IPS DF 6.9 (cell line): ENCODE data around the gene WDFY4.

ENCODE experiments used
- DNase-seq: peaks from one replicate; pipeline ENCODE4 v3.0.0-alpha.2; 2013; ENCODE audit warnings: low read depth, low spot score
- H3K27ac ChIP-seq: one replicate; pipeline ENCODE4 v1.5.1; 2013; ENCODE audit warnings: low read length, control low read depth
- H3K27me3 ChIP-seq: 2 replicates; pipeline ENCODE4 v1.6.1; 2013; ENCODE audit warnings: mild to moderate bottlenecking, low read length; ENCODE audit not compliant: control insufficient read depth, insufficient read depth
- H3K36me3 ChIP-seq: 2 replicates; pipeline ENCODE4 v1.6.1; 2013; ENCODE audit warnings: low read length; ENCODE audit not compliant: control insufficient read depth, insufficient read depth
- H3K4me1 ChIP-seq: 2 replicates; pipeline ENCODE4 v1.6.1; 2013; ENCODE audit warnings: low read length; ENCODE audit not compliant: control insufficient read depth, insufficient read depth
- H3K4me3 ChIP-seq: 2 replicates; pipeline ENCODE4 v1.5.1; 2013; ENCODE audit warnings: mild to moderate bottlenecking, low read length
- H3K9me3 ChIP-seq: 2 replicates; pipeline ENCODE4 v1.6.1; 2013; ENCODE audit warnings: low read length, inconsistent platforms; ENCODE audit not compliant: control insufficient read depth, insufficient read depth
- WGBS: extraction: QIAGEN DNeasy Blood & Tissue Kit; methylation state at CpG from one replicate; pipeline ENCODE4 v1.1.7; 2013; ENCODE audit warnings: mixed read lengths, missing lambda C conversion rate; ENCODE audit not compliant: insufficient read length, insufficient coverage; 5-methylcytosine and 5-hydroxymethylcytosine counted together

The WDFY4 gene

DNA sequence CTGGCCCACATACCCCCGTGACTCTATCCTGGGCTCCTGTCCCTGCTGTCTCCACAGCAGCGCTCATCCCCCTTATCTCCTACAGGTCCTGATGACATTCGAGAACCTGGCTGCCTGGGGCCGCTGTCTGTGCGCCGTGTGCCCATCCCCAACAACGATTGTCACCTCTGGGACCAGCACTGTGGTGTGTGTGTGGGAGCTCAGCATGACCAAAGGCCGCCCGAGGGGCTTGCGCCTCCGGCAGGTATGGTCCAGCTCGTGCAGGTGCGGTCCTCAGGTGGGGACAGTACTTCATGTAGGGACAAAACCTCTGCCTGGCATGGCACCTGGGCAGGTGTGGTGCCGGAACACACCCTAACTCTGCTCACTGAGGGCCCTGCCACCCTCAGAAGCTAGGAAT, 285.4 kb downstream of the WDFY4 start:
- no peaks in the 10 kb centered on the region for H3K27me3 ChIP-seq
- DNase-seq, result no peak
- no peak overlapping the region for H3K4me3 ChIP-seq
- H3K27ac ChIP-seq, result no peak overlapping the region
- H3K36me3 ChIP-seq, result no peaks in the 10 kb centered on the region
- H3K4me1 ChIP-seq, result no peaks in the 10 kb centered on the region
- WGBS, result no CpG with 5 or more reads among the region's 14 CpGs
- no peaks in the 10 kb centered on the region for H3K9me3 ChIP-seq

GRCh38 chr10:48970654-48971053, 286.0 kb downstream of the WDFY4 start:
- H3K4me1 ChIP-seq, result no peaks in the 10 kb centered on the region
- no CpG with 5 or more reads among the region's 4 CpGs for WGBS
- no peaks in the 10 kb centered on the region for H3K27me3 ChIP-seq
- DNase-seq, result no peak
- H3K9me3 ChIP-seq, result no peaks in the 10 kb centered on the region
- H3K4me3 ChIP-seq, result no peak overlapping the region
- H3K36me3 ChIP-seq, result no peaks in the 10 kb centered on the region
- H3K27ac ChIP-seq, result no peak overlapping the region

DNA sequence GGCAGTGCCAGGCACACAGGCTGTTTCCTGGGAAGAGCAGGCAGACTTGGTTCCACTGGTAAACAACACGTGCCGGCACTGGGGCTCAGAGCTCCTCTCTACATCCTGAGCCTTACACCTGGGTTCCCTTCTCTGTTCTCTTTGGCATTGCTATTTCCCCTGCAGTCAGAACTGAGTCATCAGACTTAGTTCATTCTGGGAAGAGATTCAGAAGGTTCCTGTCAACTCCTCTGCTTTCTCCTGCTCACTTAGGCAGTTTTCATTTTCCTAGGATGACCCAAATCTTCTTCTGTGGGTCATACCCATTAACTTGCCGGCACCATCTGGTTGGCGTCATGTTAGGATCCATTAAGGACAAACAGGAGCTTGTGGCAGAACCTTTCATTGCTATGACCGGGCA, 288.4 kb downstream of the WDFY4 start:
- H3K9me3 ChIP-seq, result no peaks in the 10 kb centered on the region
- H3K4me3 ChIP-seq, result no peak overlapping the region
- no peak overlapping the region for H3K27ac ChIP-seq
- no peaks in the 10 kb centered on the region for H3K27me3 ChIP-seq
- no peaks in the 10 kb centered on the region for H3K36me3 ChIP-seq
- WGBS, result no CpG with 5 or more reads among the region's 5 CpGs
- no peaks in the 10 kb centered on the region for H3K4me1 ChIP-seq
- DNase-seq, result no peak

DNA sequence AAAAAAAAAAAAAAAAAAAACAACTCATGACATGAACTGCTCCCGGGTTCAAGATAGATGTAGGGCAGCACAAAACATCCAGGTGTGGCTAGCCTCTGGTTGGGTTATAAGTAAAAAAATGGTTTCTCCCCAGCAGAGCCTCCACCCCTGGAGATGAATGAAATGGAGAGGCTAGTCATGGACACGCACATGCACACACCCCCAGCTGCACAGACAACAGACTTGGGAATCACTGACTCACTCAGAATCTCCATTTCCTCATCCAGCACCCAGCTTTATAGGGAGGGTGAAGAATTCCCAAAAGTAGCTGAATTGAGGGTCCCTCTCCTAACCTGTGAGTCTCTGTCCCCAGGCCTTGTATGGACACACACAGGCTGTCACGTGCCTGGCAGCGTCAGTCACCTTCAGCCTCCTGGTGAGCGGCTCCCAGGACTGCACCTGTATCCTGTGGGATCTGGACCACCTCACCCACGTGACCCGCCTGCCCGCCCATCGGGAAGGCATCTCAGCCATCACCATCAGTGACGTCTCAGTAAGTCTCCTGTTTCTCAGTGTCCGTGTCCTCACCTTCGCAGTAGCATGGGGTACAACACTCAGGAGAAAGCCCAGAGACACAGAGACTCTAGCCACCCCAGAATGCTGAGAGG, 290.0 kb downstream of the WDFY4 start:
- no CpG with 5 or more reads among the region's 12 CpGs for WGBS
- Histone ChIP-seq H3K4me1 (no peaks in the 10 kb centered on the region), H3K36me3 (no peaks in the 10 kb centered on the region)

DNA sequence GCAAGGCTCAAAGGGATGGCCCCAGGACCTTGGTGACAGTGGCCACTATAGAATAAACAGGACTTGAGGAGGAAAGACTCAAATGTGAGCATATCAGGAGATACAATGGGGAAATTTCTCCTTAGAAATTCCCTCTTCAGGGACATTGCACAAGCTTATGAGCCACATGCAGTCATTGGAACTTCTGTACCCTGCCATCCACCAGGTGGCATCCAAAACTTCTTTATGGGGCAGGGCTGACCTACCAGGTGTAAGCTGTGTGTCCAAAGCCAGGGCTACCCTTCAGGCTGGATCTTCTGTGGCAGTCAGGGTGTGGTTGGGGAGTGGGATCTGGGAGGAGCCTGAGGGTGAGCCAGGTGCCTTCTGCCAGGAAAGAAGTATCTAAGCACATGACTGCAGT, 291.5 kb downstream of the WDFY4 start:
- peak; percentile 13 for DNase-seq
- no peaks in the 10 kb centered on the region for H3K4me1 ChIP-seq
- H3K9me3 ChIP-seq, result no peaks in the 10 kb centered on the region
- H3K27me3 ChIP-seq, result no peaks in the 10 kb centered on the region
- H3K4me3 ChIP-seq, result no peak overlapping the region
- H3K27ac ChIP-seq, result no peak overlapping the region
- no peaks in the 10 kb centered on the region for H3K36me3 ChIP-seq

More for the DNA sequence above, 290.0 kb downstream of the WDFY4 start:
- no peak overlapping the region for H3K4me3 ChIP-seq
- no peak overlapping the region for H3K27ac ChIP-seq
- no peak for DNase-seq
- H3K9me3 ChIP-seq, result no peaks in the 10 kb centered on the region
- no peaks in the 10 kb centered on the region for H3K27me3 ChIP-seq

GRCh38 chr10:48978318-48978717, 293.6 kb downstream of the WDFY4 start:
- Histone ChIP-seq H3K9me3 (no peaks in the 10 kb centered on the region), H3K27me3 (no peaks in the 10 kb centered on the region), H3K27ac (no peak overlapping the region), H3K4me1 (no peaks in the 10 kb centered on the region), H3K4me3 (no peak overlapping the region), H3K36me3 (no peaks in the 10 kb centered on the region)
- no peak for DNase-seq
- no CpG with 5 or more reads among the region's 5 CpGs for WGBS

DNA sequence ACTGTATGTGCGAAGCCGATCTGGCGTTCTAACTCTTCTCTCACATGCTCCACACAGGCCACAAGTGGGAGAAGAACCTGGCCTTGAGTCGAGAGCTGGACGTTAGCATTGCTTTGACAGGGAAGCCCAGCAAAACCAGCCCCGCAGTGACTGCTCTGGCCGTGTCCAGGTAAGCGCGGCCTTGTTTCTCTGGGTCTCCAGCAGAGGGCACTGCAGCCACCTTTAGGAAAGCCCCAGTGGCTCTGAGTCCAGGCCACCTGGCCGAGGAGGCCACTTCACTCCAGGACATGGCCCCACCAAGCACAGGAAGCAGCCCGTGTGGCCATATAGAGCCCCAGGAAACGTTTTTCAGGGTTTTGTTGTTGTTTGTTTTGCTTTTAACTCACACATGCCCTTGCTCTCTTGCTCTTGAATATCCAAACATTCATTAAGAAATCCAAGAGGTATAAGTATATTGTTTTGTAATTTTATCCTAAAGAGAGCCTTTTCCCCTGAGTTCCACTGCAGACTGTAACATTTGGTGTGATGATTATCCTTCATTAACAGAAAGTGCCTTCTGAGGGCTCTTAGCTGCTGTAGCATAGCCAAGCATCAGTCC, 296.7 kb downstream of the WDFY4 start:
- Histone ChIP-seq H3K4me3 (no peak overlapping the region), H3K27me3 (no peaks in the 10 kb centered on the region), H3K27ac (no peak overlapping the region), H3K36me3 (no peaks in the 10 kb centered on the region), H3K4me1 (no peaks in the 10 kb centered on the region), H3K9me3 (no peaks in the 10 kb centered on the region)
- no peak for DNase-seq
- WGBS, result no CpG with 5 or more reads among the region's 12 CpGs

DNA sequence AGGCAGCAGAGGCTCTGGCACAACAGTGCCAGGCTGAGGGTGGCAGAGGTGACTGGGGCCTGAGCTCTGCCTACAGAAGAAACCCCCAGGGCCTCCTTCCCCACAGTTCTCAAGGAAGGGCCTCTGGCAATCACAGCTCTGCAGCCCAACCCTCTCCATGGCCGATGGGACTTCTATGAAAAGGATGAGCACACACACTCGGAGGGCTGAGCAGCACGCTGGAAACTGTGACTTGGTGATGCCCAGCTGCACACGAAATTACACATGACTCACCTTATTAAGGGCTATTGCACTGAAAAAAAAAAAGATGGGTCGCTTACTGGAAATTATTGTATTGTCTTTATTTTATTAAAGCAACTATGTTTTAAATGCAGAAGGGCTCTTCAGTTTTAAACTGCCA, 297.9 kb downstream of the WDFY4 start:
- no peak overlapping the region for H3K27ac ChIP-seq
- H3K4me3 ChIP-seq, result no peak overlapping the region
- no peaks in the 10 kb centered on the region for H3K9me3 ChIP-seq
- no peaks in the 10 kb centered on the region for H3K27me3 ChIP-seq
- H3K36me3 ChIP-seq, result no peaks in the 10 kb centered on the region
- no peaks in the 10 kb centered on the region for H3K4me1 ChIP-seq
- no peak for DNase-seq
- WGBS, result no CpG with 5 or more reads among the region's 5 CpGs

DNA sequence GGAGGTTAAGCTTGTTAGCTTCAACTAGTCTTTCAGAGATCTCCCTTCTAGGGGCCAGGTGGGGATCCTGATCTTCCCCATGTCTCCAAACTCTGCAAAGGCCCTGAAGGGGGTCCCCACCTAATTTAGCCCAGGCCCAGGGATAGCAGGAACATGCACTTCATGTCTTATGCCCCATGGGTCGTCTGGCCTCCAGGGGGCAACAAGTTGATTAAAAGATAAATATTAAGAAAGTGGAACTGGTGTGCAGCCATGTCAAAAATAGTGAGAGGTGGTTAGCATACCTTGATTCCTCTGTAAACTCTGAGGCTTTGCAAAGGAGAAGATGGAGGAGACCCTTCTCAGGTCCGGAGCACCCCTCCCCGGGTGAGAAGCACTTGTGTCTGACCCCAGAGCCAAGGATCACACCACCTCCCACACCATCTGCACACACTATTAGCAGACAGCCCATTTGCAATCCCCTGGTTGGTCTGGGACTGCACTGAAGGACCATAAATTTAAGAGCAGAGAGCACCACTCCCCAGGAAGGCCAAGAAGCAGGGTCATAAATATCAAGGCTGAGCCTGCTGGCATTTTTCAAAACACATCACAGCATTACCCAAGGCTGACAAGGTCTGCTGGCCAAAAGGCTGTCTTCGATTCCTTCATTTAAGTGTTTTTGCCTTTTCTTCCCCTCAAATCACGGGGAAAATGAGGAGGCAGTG, 299.1 kb downstream of the WDFY4 start:
- WGBS, result no CpG with 5 or more reads among the region's 5 CpGs
- H3K36me3 ChIP-seq, result no peaks in the 10 kb centered on the region
- no peak overlapping the region for H3K27ac ChIP-seq
- H3K4me1 ChIP-seq, result no peaks in the 10 kb centered on the region
- DNase-seq, result no peak
- H3K9me3 ChIP-seq, result no peaks in the 10 kb centered on the region
- H3K27me3 ChIP-seq, result no peaks in the 10 kb centered on the region
- no peak overlapping the region for H3K4me3 ChIP-seq

- Histone ChIP-seq H3K9me3 (no peaks in the 10 kb centered on the region), H3K4me1 (no peaks in the 10 kb centered on the region), H3K27ac (no peak overlapping the region), H3K27me3 (no peaks in the 10 kb centered on the region), H3K36me3 (no peaks in the 10 kb centered on the region), H3K4me3 (no peak overlapping the region)
- no peak for DNase-seq
- no CpG with 5 or more reads among the region's 7 CpGs for WGBS
Measured at GRCh38 chr10:48985621-48986158, 301.0 kb downstream of the WDFY4 start.
